HepG2 (cell line): ENCODE results near the gene LRRC8E. TPM values are rescaled to one million over a fixed set of nuclear protein-coding genes. Genes with fewer than 3 reads are reported as not detected.

Experiments
- CCDC6 ChIP-seq: sonication (generic); formaldehyde crosslinking; IDR thresholded peaks from 2 replicates; pipeline ENCODE4 v1.8.1; 2022; ENCODE audit warnings: mild to moderate bottlenecking, missing genetic modification reagents, moderate library complexity
- DBP ChIP-seq: sonication (generic); formaldehyde crosslinking; IDR thresholded peaks from 2 replicates; pipeline ENCODE4 v1.4.0; 2020; ENCODE audit warnings: missing genetic modification reagents; ENCODE audit errors: not compliant biosample characterization
- GABPB1 ChIP-seq: IDR thresholded peaks from 2 replicates; pipeline ENCODE4 v1.6.1; 2016; ENCODE audit warnings: mild to moderate bottlenecking, missing genetic modification reagents, moderate library complexity, missing compliant biosample characterization
- HNRNPK ChIP-seq: fragments of 200-400 bp; formaldehyde crosslinking; IDR thresholded peaks from 2 replicates; pipeline ENCODE4 v1.6.1; 2018; ENCODE audit warnings: low read length, low read depth, moderate library complexity, mild to moderate bottlenecking; ENCODE audit not compliant: poor library complexity, severe bottlenecking
- KAT7 ChIP-seq: IDR thresholded peaks from 2 replicates; pipeline ENCODE4 v1.6.1; 2018; ENCODE audit warnings: borderline replicate concordance, missing compliant biosample characterization
- PRMT3 ChIP-seq: sonication (generic); formaldehyde crosslinking; IDR thresholded peaks from 2 replicates; pipeline ENCODE4 v1.8.1; 2022; ENCODE audit warnings: low read depth, mild to moderate bottlenecking, moderate library complexity, missing genetic modification reagents, borderline replicate concordance
- RFX5 ChIP-seq: IDR thresholded peaks from 2 replicates; pipeline ENCODE4 v1.6.1; 2011; ENCODE audit warnings: low read depth, low read length, improper control_type of control experiment
- SP1 ChIP-seq, 2 experiments: fragments of 450-650 bp in 1 of 2; sonication (generic) in 1 of 2; formaldehyde crosslinking in 1 of 2; IDR thresholded peaks; 2 replicates each; pipeline versions ENCODE4 v1.4.0 to v1.6.1; 2016 to 2020; ENCODE audit warnings: missing genetic modification reagents in 1 of 2
- TOE1 ChIP-seq: sonication (generic); formaldehyde crosslinking; IDR thresholded peaks from 2 replicates; pipeline ENCODE4 v1.4.0; 2020; ENCODE audit warnings: mild to moderate bottlenecking, missing genetic modification reagents
- ZKSCAN8 ChIP-seq: IDR thresholded peaks from 2 replicates; pipeline ENCODE4 v1.6.1; 2016; ENCODE audit warnings: borderline replicate concordance, missing genetic modification reagents, missing compliant biosample characterization
- ZNF672 ChIP-seq: sonication (generic); formaldehyde crosslinking; IDR thresholded peaks from 2 replicates; pipeline ENCODE4 v1.8.1; 2022; ENCODE audit warnings: missing genetic modification reagents
- ZNF674 ChIP-seq: sonication (generic); formaldehyde crosslinking; IDR thresholded peaks from 2 replicates; pipeline ENCODE4 v1.5.0; 2020; ENCODE audit warnings: low read depth, mild to moderate bottlenecking, missing genetic modification reagents
- ZNF709 ChIP-seq: sonication (generic); formaldehyde crosslinking; IDR thresholded peaks from 2 replicates; pipeline ENCODE4 v1.5.0; 2020; ENCODE audit warnings: mild to moderate bottlenecking, missing genetic modification reagents
- ZNF770 ChIP-seq: sonication (generic); formaldehyde crosslinking; IDR thresholded peaks from 2 replicates; pipeline ENCODE4 v1.5.0; 2020; ENCODE audit warnings: mild to moderate bottlenecking, missing genetic modification reagents
- ZNF788 ChIP-seq: sonication (generic); formaldehyde crosslinking; IDR thresholded peaks from 2 replicates; pipeline ENCODE4 v1.5.0; 2020; ENCODE audit warnings: mild to moderate bottlenecking, missing genetic modification reagents, borderline replicate concordance
- ZSCAN30 ChIP-seq: sonication (generic); formaldehyde crosslinking; IDR thresholded peaks from 2 replicates; pipeline ENCODE4 v1.5.0; 2020; ENCODE audit warnings: mild to moderate bottlenecking, missing genetic modification reagents
- polyA plus RNA-seq, 8 experiments: library from polyadenylated mRNA; depleted of rRNA in 3 of 8; stranded (reverse) in 7 of 8; unstranded in 1 of 8; fragments of >200 nt; fragmentation: Illumina TruSeq in 4 of 8; extraction: Trizol in 4 of 8; gene quantifications; 2 replicates each; pipeline versions ENCODE4 v1.2.1 to v1.2.3, GENCODE V29; 2011 to 2016; ENCODE audit warnings: low read depth in 4 of 8, missing spikeins in 1 of 8, mixed read lengths in 1 of 8; ENCODE audit not compliant: insufficient read depth in 1 of 8
- total RNA-seq, 5 experiments: library from RNA; depleted of rRNA; stranded (reverse); fragments of >200 nt; fragmentation: Illumina TruSeq; extraction: Trizol; gene quantifications; 2 replicates each; pipeline ENCODE4 v1.2.3, GENCODE V29; 2016; ENCODE audit warnings: low read depth in 1 of 5
- TF ChIP-seq, protein P1 (sequence below): sonication (generic); formaldehyde crosslinking; IDR thresholded peaks from 2 replicates; pipeline ENCODE4 v1.5.0; 2020; ENCODE audit warnings: missing genetic modification reagents, mild to moderate bottlenecking, borderline replicate concordance
- TF ChIP-seq, protein P2 (sequence below): sonication (generic); formaldehyde crosslinking; IDR thresholded peaks from 2 replicates; pipeline ENCODE4 v1.4.0; 2020; ENCODE audit warnings: low read depth, mild to moderate bottlenecking, missing genetic modification reagents
- TF ChIP-seq, protein P3 (sequence below): IDR thresholded peaks from 2 replicates; pipeline ENCODE4 v1.6.1; 2016; ENCODE audit warnings: missing biosample characterization, missing genetic modification reagents, low read depth
- TF ChIP-seq, protein P4 (sequence below): sonication (generic); formaldehyde crosslinking; IDR thresholded peaks from 2 replicates; pipeline ENCODE4 v1.8.0; 2022; ENCODE audit warnings: low read depth, missing genetic modification reagents

The LRRC8E gene
- total and polyA plus RNA-seq, 2 of the 13 experiments (the other 11 are each of a cell fraction or from before 2014, with no cell fraction given): 8.0 to 10.3 TPM

DNA sequence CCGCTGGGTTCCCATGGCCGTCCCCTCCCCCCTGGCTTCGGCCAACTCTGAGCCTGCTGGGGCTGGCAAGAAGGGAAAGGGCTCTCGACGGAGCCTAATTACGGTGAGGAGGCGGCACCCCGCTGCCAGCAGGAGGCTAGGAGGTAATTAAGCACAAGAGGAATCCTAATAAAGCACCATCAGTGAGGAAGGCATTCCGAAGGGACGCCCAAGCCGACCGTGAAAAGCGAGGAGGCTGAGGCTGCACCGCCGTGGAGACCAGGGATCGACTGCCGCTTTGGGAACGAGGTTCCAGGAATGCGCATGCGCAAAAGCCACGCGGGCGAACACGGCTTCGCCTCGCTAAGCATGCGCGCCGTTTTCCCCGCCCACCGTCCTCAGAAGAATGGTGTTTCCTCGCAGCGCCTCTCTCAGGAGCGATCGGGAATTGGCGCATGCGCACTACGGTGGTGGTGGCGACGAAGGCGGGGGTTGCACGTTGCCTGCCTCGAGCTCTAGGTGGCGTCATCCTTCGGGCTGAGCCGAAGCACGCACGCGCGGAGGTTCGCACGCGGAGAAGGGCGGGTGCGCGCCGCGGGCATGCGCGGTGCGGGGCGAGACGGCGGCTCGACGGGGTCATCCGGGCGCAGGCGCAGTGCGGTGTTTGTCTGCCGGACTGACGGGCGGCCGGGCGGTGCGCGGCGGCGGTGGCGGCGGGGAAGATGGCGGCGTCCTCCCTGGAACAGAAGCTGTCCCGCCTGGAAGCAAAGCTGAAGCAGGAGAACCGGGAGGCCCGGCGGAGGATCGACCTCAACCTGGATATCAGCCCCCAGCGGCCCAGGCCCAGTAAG is 15.1 kb downstream of the LRRC8E start, which contains the start of gene MAP2K7 (continued):
- TF ChIP-seq DBP (CRISPR knock-in tag): no peak
- TF ChIP-seq CCDC6: peak; percentile 84; the same call in 1 of the 2 replicates
- TF ChIP-seq, protein P1, sequence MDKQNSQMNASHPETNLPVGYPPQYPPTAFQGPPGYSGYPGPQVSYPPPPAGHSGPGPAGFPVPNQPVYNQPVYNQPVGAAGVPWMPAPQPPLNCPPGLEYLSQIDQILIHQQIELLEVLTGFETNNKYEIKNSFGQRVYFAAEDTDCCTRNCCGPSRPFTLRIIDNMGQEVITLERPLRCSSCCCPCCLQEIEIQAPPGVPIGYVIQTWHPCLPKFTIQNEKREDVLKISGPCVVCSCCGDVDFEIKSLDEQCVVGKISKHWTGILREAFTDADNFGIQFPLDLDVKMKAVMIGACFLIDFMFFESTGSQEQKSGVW (CRISPR knock-in tag): no peak
- no peak; the same call in 1 of the 2 replicates for TF ChIP-seq KAT7 (CRISPR knock-in tag)
- TF ChIP-seq ZSCAN30 (CRISPR knock-in tag): no peak
- peak; percentile 37; the same call in 1 of the 2 replicates for TF ChIP-seq ZNF672 (CRISPR knock-in tag)
- TF ChIP-seq GABPB1: peak; percentile 78
- 0 out of 2 replicates have a peak, but pooled peaks have one; percentile 31 for TF ChIP-seq TOE1
- TF ChIP-seq ZKSCAN8 (CRISPR knock-in tag): no peak
- TF ChIP-seq SP1 (IDR thresholded peaks at IDR 0.05): no peak
- TF ChIP-seq SP1 (CRISPR knock-in tag; IDR thresholded peaks at IDR 0.05): peak; percentile 83
- TF ChIP-seq RFX5: no peak
- TF ChIP-seq, protein P2, sequence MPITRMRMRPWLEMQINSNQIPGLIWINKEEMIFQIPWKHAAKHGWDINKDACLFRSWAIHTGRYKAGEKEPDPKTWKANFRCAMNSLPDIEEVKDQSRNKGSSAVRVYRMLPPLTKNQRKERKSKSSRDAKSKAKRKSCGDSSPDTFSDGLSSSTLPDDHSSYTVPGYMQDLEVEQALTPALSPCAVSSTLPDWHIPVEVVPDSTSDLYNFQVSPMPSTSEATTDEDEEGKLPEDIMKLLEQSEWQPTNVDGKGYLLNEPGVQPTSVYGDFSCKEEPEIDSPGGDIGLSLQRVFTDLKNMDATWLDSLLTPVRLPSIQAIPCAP: no peak
- no peak for TF ChIP-seq ZNF674 (CRISPR knock-in tag)
- TF ChIP-seq ZNF788 (CRISPR knock-in tag): peak; percentile 86
- TF ChIP-seq, protein P3, sequence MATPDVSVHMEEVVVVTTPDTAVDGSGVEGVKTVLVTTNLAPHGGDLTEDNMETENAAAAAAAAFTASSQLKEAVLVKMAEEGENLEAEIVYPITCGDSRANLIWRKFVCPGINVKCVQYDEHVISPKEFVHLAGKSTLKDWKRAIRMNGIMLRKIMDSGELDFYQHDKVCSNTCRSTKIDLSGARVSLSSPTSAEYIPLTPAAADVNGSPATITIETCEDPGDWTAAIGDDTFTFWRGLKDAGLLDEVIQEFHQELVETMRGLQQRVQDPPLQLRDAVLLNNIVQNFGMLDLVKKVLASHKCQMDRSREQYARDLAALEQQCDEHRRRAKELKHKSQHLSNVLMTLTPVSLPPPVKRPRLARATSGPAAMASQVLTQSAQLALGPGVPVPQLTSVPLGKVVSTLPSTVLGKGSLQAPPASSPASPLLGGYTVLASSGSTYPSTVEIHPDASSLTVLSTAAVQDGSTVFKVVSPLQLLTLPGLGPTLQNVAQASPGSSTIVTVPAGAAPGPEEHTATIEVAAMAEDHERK (CRISPR knock-in tag): peak; percentile 31; the same call in 1 of the 2 replicates
- TF ChIP-seq HNRNPK: no peak
- no peak; the same call in 1 of the 2 replicates for TF ChIP-seq ZNF709 (CRISPR knock-in tag)
- TF ChIP-seq, protein P4, sequence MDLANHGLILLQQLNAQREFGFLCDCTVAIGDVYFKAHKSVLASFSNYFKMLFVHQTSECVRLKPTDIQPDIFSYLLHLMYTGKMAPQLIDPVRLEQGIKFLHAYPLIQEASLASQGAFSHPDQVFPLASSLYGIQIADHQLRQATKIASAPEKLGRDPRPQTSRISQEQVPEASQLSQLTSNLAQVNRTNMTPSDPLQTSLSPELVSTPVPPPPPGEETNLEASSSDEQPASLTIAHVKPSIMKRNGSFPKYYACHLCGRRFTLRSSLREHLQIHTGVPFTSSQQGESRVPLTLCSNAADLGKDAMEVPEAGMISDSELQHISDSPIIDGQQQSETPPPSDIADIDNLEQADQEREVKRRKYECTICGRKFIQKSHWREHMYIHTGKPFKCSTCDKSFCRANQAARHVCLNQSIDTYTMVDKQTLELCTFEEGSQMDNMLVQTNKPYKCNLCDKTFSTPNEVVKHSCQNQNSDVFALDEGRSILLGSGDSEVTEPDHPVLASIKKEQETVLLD: peak; percentile 58
- TF ChIP-seq PRMT3: peak; percentile 31; the same call in 1 of the 2 replicates
- TF ChIP-seq ZNF770 (CRISPR knock-in tag): peak; percentile 87
